ENCODE measurements around the gene TGFB2.

The TGFB2 gene

GRCh38 chr1:218413179-218413578 lies 68.0 kb downstream of the TGFB2 start:
- in situ Hi-C loops (cut with MboI; ENCODE audit: low sequenced_read_pairs) = no loop called here

DNA sequence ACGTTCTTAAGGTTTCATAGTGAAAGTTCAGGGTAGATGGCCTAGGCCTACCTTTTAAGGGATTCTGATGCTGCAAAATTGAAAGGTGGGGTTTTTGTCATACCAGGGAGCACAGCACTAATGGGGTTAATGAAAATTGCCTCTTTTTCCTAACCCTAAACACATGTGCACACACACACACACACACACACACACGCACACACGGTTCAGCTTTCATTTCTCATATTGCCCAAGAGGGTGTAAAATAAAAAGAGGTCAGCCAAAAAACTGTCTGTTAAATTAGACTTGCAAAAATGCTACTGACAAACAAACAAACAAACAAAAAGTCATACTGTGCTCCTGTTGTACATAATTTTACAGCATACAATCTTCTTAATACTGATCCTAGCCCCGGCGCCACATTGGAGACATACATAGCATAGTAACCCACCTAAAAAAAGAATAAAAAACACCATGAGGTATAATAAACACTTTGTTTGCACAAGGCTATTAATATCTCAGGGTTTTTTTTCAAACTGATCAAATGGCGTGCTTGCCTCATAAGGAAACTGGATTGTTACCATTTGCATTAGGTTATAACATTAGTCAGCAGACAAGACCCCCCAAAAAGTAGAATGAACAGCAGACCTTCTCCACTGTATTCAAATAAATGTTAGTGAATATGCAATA lies 69.1 kb downstream of the TGFB2 start:
- in situ Hi-C loops (cut with MboI; ENCODE audit: low sequenced_read_pairs) = no loop called here

- in situ Hi-C loops (cut with MboI; ENCODE audit: low sequenced_read_pairs) = no loop called here
Observed at GRCh38 chr1:218415726-218416125, 70.6 kb downstream of the TGFB2 start.

DNA sequence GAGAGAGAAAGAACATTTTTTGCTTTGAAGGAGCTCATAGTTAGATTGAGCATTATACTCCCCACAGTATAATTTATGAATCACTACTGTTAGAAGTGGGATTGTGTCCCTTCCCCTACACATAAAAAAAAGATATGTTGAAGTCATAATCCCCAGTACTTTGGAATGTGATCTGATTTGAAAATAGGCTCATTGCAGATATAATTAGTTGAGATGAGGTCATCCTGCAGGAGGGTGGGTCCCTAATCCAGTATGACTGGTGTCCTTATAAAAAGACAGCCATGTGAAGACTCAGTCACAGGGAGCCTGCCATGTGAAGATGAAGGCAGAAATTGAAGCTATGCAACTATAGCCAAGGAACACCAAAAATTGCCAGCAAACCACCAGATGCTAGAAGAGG lies 76.4 kb downstream of the TGFB2 start:
- in situ Hi-C loops (cut with MboI; ENCODE audit: low sequenced_read_pairs) = no loop called here

GRCh38 chr1:218424502-218424901 lies 79.4 kb downstream of the TGFB2 start:
- in situ Hi-C loops (cut with MboI; ENCODE audit: low sequenced_read_pairs) = no loop called here

DNA sequence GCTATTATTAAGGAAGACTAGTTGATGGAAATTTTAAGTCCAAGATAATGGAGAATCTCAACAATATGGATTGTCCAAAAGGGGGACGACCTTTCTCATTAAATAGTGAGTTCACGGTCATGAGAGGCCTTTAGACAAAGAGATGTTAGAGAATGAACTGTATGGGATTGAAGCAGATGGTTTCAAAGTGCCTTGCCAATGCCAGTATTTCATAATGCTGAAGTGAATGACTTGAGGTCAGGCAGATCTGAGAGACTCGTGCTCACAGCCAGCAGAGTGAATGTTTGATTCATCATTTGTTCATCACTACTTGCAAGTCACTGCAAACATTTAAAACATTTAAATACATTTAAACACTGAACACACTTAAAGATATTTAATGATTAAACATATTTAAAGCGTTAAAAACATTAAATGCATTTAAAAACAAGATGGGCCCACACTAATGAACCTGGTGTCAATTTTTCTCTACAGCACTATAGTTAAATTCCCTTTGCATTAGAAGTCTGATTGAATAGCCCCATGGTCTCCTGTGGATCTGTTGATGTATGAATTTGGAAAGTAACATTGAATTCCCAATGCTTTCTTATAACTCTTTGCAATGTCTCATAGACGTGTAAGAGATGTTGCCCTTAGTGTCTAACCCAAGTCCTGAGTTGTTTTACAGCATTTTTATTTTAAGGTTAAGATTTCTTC lies 80.7 kb downstream of the TGFB2 start:
- in situ Hi-C loops (cut with MboI; ENCODE audit: low sequenced_read_pairs) = no loop called here

GRCh38 chr1:218426343-218426657 lies 81.2 kb downstream of the TGFB2 start:
- in situ Hi-C loops (cut with MboI; ENCODE audit: low sequenced_read_pairs) = no loop called here

DNA sequence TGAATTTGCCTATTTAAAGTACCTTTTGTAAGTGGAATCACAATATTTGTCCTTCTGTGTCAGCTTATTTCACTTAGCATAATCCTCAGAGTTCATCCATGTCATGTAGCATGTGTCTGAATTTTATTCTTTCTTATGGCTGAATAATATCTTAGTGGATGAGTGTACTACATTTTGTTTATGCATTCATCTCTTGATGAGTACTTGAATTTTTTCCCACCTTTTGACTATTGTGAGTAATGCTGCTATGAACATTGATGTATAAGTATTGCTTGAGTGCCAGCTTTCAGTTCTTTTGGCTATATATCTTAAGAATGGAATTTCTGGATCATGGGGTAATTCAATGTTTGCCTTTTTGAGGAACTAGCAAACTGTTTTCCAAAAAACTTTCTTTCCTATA lies 84.2 kb downstream of the TGFB2 start:
- in situ Hi-C loops (cut with MboI; ENCODE audit: low sequenced_read_pairs) = no loop called here

- in situ Hi-C loops (cut with MboI; ENCODE audit: low sequenced_read_pairs) = no loop called here
Observed at GRCh38 chr1:218430346-218430745, 85.2 kb downstream of the TGFB2 start.

DNA sequence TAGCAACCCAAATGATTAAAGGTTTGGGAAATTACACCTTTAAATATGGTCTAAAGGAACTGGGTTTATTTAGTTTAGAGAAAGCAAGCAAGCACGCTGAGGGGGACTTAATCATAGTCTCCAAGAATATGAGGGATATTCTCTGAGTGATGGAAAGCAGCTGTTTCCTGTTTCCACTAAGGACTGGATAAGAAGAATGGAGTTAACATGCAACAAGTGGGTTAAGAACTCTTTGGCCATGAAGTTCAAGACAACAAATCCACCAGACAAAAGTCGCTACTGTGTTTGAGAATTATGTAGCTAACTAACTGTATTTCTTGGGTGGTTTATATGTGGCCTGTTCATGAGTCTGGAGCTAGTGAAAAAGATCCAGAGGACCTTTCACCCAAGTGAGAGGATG lies 85.7 kb downstream of the TGFB2 start:
- in situ Hi-C loops (cut with MboI; ENCODE audit: low sequenced_read_pairs) = no loop called here

- in situ Hi-C loops (cut with MboI; ENCODE audit: low sequenced_read_pairs) = no loop called here
Observed at GRCh38 chr1:218431476-218431875, 86.3 kb downstream of the TGFB2 start.

GRCh38 chr1:218433744-218434143 lies 88.6 kb downstream of the TGFB2 start:
- in situ Hi-C loops (cut with MboI; ENCODE audit: low sequenced_read_pairs) = no loop called here

GRCh38 chr1:218435528-218435927 lies 90.4 kb downstream of the TGFB2 start:
- in situ Hi-C loops (cut with MboI; ENCODE audit: low sequenced_read_pairs) = no loop called here

GRCh38 chr1:218436346-218436745 lies 91.2 kb downstream of the TGFB2 start:
- in situ Hi-C loops (cut with MboI; ENCODE audit: low sequenced_read_pairs) = no loop called here

DNA sequence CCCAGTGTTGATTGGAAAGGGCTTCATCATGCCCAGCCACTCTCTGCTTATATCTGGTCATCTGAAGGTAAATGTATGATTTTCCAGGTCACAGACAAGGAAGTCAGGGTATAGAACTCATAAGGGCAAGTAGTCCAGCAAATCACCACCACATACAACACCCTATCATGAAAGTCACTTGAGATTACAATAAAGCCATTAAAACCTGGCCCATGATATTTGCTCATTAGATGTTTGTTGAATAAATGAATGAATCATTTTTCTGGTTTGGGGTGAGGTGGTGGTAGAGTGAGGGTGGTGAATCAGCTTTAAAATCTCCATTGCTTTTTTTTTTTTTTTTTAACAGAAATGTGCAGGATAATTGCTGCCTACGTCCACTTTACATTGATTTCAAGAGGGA lies 91.9 kb downstream of the TGFB2 start:
- in situ Hi-C loops (cut with MboI; ENCODE audit: low sequenced_read_pairs) = no loop called here

GRCh38 chr1:218439541-218440295 lies 94.6 kb downstream of the TGFB2 start:
- in situ Hi-C loops (cut with MboI; ENCODE audit: low sequenced_read_pairs) = no loop called here

GRCh38 chr1:218443255-218443654 lies 98.1 kb downstream of the TGFB2 start:
- in situ Hi-C loops (cut with MboI; ENCODE audit: low sequenced_read_pairs) = no loop called here

DNA sequence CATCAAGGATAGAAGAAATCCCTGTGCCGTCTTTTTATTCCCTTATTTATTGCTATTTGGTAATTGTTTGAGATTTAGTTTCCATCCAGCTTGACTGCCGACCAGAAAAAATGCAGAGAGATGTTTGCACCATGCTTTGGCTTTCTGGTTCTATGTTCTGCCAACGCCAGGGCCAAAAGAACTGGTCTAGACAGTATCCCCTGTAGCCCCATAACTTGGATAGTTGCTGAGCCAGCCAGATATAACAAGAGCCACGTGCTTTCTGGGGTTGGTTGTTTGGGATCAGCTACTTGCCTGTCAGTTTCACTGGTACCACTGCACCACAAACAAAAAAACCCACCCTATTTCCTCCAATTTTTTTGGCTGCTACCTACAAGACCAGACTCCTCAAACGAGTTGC lies 99.0 kb downstream of the TGFB2 start:
- in situ Hi-C loops (cut with MboI; ENCODE audit: low sequenced_read_pairs) = no loop called here

DNA sequence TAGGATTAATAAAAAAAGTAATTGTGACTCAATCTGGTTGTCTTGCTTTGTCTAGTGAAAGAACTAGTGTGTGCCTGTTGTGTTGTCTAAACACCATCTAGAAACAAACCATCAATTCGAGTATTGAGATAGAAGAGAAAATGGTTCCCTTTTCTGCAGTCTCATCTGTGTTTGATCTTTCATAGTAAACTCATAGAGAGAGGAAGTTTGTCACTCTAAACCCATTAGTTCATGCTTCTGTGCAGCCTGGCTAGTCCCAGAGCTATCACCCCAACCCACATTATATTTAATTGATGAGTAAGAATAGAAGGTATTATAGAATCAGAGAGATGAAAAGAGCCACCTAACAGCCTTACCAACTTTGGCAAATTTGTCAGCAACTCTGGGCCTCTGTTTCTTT lies 99.5 kb downstream of the TGFB2 start:
- in situ Hi-C loops (cut with MboI; ENCODE audit: low sequenced_read_pairs) = no loop called here

GRCh38 chr1:218447010-218447689 lies 102.0 kb downstream of the TGFB2 start:
- in situ Hi-C loops (cut with MboI; ENCODE audit: low sequenced_read_pairs) = no loop called here

DNA sequence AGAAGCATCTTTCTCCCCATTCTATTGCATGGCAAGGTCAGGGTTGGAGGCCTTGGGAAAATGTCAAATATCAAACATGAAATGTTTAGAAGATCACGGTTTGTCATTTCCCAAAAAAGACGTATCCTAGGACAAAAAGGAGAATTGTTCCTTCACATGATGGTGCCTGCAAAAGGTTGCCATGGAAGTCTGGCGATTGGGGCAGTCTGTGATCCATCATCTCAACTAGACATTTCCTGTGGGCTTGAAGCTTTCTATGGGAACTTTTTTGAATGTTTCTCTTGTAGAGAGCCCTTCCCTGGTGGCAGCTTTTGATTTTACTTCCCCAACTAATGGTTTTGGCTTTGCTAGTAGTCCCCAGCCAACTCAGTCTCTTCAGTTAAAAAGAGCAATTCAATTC lies 106.3 kb downstream of the TGFB2 start:
- in situ Hi-C loops (cut with MboI; ENCODE audit: low sequenced_read_pairs) = no loop called here
